DOHH2 (cell line): ENCODE results near the gene SLC1A2.

ENCODE experiments used
- CTCF ChIP-seq: fragments of 200-600 bp; sonication (generic); IDR thresholded peaks from one replicate; pipeline ENCODE4 v1.5.1; 2014; ENCODE audit warnings: antibody characterized with exemption, mild to moderate bottlenecking, low read depth, low read length; ENCODE audit not compliant: poor library complexity, severe bottlenecking
- EZH2phosphoT487 ChIP-seq: fragments of 200-600 bp; sonication (generic); IDR thresholded peaks from 2 replicates; pipeline ENCODE4 v1.6.1; 2017; ENCODE audit warnings: borderline replicate concordance, mild to moderate bottlenecking, antibody characterized with exemption, low read length, moderate library complexity, mixed read lengths

GRCh38 chr11:35223371-35223796 is 196.0 kb downstream of the SLC1A2 start:
- no peak for TF ChIP-seq CTCF
- TF ChIP-seq EZH2phosphoT487, result no peak
